ENCODE measurements around the gene DIPK1C. TPM values are rescaled to one million over a fixed set of nuclear protein-coding genes. Genes with fewer than 3 reads are reported as not detected.

DIPK1C gene
- total and polyA plus RNA-seq, 2 of the 4 experiments (the other 2 are of a cell fraction) = not detected

DNA sequence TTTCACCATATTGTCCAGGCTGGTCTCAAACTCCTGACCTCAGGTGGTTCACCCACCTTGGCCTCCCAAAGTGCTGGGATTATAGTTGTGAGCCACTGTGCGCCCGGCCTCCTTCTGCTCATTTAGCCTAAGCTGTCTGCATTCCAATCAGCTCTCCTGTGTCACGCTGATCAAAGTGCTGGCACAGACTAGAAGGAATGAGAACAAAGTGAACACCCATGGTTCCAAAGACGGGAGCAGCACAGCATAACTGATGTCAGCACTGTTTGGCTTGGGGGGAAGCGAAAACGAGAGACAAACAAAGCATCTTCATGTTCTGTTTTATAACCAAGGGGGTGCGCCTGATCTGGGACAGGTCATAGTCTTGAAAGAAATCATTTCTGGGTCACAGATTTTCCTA is 43.3 kb downstream of the DIPK1C start:
- BruUV-seq (replicated peaks) = no TSS peak
- dilution Hi-C loops (cut with HindIII; ENCODE audit: low sequenced_read_pairs, unreplicated experiment) = no loop called here
- TF ChIP-seq CHD1 (IDR thresholded peaks at IDR 0.05; ENCODE audit: low read depth, low read length) (no peak), FOS (IDR thresholded peaks at IDR 0.05; ENCODE audit: low read depth, low read length) (no peak), RAD21 (IDR thresholded peaks at IDR 0.05; ENCODE audit: low read length) (no peak), NFE2L2 (IDR thresholded peaks at IDR 0.05; ENCODE audit: low read depth, low read length) (no peak), RFX5 (IDR thresholded peaks at IDR 0.05; ENCODE audit: low read depth, low read length) (no peak), RCOR1 (IDR thresholded peaks at IDR 0.05; ENCODE audit: insufficient replicate concordance, low read length) (no peak), POLR2A (IDR thresholded peaks at IDR 0.05; ENCODE audit: low read depth, low read length) (no peak), MAZ (IDR thresholded peaks at IDR 0.05; ENCODE audit: borderline replicate concordance, low read depth, low read length) (no peak), SMC3 (IDR thresholded peaks at IDR 0.05; ENCODE audit: low read depth, low read length) (no peak), BHLHE40 (IDR thresholded peaks at IDR 0.05; ENCODE audit: low read depth, low read length) (no peak), CEBPB (IDR thresholded peaks at IDR 0.05; ENCODE audit: low read depth, low read length) (no peak), MXI1 (IDR thresholded peaks at IDR 0.05; ENCODE audit: borderline replicate concordance, low read depth, low read length) (no peak), MAFK (IDR thresholded peaks at IDR 0.05; ENCODE audit: low read depth, low read length) (no peak)
- TF ChIP-seq, protein P1, sequence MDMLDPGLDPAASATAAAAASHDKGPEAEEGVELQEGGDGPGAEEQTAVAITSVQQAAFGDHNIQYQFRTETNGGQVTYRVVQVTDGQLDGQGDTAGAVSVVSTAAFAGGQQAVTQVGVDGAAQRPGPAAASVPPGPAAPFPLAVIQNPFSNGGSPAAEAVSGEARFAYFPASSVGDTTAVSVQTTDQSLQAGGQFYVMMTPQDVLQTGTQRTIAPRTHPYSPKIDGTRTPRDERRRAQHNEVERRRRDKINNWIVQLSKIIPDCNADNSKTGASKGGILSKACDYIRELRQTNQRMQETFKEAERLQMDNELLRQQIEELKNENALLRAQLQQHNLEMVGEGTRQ (IDR thresholded peaks at IDR 0.05; ENCODE audit: low read depth, low read length) = no peak
- TF ChIP-seq, protein P2, sequence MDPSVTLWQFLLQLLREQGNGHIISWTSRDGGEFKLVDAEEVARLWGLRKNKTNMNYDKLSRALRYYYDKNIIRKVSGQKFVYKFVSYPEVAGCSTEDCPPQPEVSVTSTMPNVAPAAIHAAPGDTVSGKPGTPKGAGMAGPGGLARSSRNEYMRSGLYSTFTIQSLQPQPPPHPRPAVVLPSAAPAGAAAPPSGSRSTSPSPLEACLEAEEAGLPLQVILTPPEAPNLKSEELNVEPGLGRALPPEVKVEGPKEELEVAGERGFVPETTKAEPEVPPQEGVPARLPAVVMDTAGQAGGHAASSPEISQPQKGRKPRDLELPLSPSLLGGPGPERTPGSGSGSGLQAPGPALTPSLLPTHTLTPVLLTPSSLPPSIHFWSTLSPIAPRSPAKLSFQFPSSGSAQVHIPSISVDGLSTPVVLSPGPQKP (IDR thresholded peaks at IDR 0.05; ENCODE audit: borderline replicate concordance, low read depth, low read length) = no peak
- TF ChIP-seq, protein P3, sequence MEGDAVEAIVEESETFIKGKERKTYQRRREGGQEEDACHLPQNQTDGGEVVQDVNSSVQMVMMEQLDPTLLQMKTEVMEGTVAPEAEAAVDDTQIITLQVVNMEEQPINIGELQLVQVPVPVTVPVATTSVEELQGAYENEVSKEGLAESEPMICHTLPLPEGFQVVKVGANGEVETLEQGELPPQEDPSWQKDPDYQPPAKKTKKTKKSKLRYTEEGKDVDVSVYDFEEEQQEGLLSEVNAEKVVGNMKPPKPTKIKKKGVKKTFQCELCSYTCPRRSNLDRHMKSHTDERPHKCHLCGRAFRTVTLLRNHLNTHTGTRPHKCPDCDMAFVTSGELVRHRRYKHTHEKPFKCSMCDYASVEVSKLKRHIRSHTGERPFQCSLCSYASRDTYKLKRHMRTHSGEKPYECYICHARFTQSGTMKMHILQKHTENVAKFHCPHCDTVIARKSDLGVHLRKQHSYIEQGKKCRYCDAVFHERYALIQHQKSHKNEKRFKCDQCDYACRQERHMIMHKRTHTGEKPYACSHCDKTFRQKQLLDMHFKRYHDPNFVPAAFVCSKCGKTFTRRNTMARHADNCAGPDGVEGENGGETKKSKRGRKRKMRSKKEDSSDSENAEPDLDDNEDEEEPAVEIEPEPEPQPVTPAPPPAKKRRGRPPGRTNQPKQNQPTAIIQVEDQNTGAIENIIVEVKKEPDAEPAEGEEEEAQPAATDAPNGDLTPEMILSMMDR (conservative IDR thresholded peaks at IDR 0.05; ENCODE audit: low read depth, low read length) = no peak

More for the DNA sequence above, 43.3 kb downstream of the DIPK1C start:
- intact Hi-C loops (cut with micrococcal nuclease) (no loop called here), in situ Hi-C loops (cut with MboI; ENCODE audit: low sequenced_read_pairs) (no loop called here)
- Histone ChIP-seq H2BK20ac (ENCODE audit: low read depth, low read length) (no peak overlapping the region), H3K18ac (ENCODE audit: low read depth, low read length) (no peak overlapping the region), H2AK9ac (replicated peaks; ENCODE audit: low read depth, low read length, poor library complexity) (no peak overlapping the region), H2AFZ (replicated peaks; ENCODE audit: low read length, poor library complexity) (no peak overlapping the region), H3K4me1 (ENCODE audit: control insufficient read depth, insufficient read depth, low read length) (no peaks in the 10 kb centered on the region), H4K5ac (ENCODE audit: low read depth, low read length) (no peak overlapping the region), H3K9me1 (ENCODE audit: insufficient read depth, low read length) (no peaks in the 10 kb centered on the region), H3K4me3 (ENCODE audit: insufficient read depth, low read depth, low read length) (no peak overlapping the region), H3K9me3 (ENCODE audit: control insufficient read depth, insufficient read depth, low read length) (no peaks in the 10 kb centered on the region), H3K79me1 (ENCODE audit: low read depth in 1 of 2, low read length in 2 of 2) (no peaks in the 10 kb centered on the region), H3K36me3 (ENCODE audit: control insufficient read depth, insufficient read depth, low read length) (no peaks in the 10 kb centered on the region), H4K91ac (ENCODE audit: insufficient read depth, low read depth, low read length) (no peak overlapping the region), H3K27ac (ENCODE audit: insufficient read depth, low read length) (no peak overlapping the region), H2BK120ac (ENCODE audit: low read depth, low read length) (no peak overlapping the region), H2AK5ac (ENCODE audit: low read depth, low read length) (no peak overlapping the region), H2BK15ac (ENCODE audit: low read depth, low read length) (no peak overlapping the region), H3K23ac (ENCODE audit: low read depth, low read length) (no peak overlapping the region), H2BK5ac (ENCODE audit: low read depth, low read length, poor library complexity, severe bottlenecking) (no peak overlapping the region), H3K4ac (ENCODE audit: low read depth, low read length) (no peak overlapping the region), H4K20me1 (ENCODE audit: insufficient read depth, low read length) (no peaks in the 10 kb centered on the region; the same call in 1 of the 2 replicates), H3K56ac (ENCODE audit: extremely low read depth, insufficient read depth, low read length) (no peak overlapping the region), H3K14ac (replicated peaks; ENCODE audit: low read depth, low read length) (no peak overlapping the region), H3K27me3 (ENCODE audit: control insufficient read depth, insufficient read depth, low read length) (peaks cover 48% of the 10 kb centered on the region), H3K4me2 (ENCODE audit: low read depth, low read length) (no peak overlapping the region), H4K8ac (ENCODE audit: low read depth in 2 of 2, low read length in 2 of 2) (no peak overlapping the region), H3K9ac (ENCODE audit: low read depth, low read length) (no peak overlapping the region)
- WGBS, 2 experiments (ENCODE audit: extremely low coverage in 2 of 2, insufficient read length in 1 of 2) = 62% methylated on average over 6 of the region's 7 CpGs; no CpG with 5 or more reads in 1 of the 2 experiments
- POLR2A ChIA-PET (ENCODE audit: unreplicated experiment) = no interaction called here
- no peak for ATAC-seq (ENCODE audit: low read depth)
- DNase-seq = no peak
- CTCF ChIA-PET = no interaction called here

Measured in IMR-90 (cell line).